GM19351 (cell line): ENCODE data around the gene MFRP.

ENCODE experiments used
- ATAC-seq: cut with Tn5 transposase; IDR thresholded peaks from one replicate; pipeline ENCODE4 v1.9.1; 2021; ENCODE audit warnings: mild to moderate bottlenecking, moderate library complexity; ENCODE audit not compliant: unreplicated experiment

MFRP gene

DNA sequence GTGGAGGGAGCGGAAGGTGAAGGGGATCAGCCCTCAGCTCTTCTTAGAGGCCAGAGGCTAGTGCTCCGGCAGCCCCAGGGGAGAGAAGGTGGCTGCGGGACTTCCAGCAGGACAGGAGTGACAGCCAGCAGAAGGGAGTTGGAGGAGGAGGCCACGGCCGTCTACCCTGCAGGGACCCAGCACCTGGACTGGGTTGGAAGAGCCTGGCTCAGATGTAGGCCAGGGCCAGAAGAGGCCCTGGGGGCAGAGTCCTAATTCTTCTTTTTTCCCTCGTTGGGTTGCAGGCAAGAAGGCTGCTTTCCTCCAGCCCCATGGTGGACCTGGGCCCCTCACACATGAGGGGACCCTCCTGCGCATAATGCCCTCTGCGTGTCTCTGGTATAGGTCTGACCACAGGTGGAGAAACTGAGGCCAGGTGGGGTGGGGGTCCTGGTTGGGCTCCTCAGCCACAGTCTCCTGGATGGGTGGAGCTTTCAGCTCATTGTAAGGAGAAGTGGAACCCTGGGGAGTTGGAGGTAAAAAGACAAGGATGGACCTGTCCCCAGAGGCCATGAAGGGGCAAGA, 27.3 kb downstream of the MFRP start:
- ATAC-seq, result no peak

DNA sequence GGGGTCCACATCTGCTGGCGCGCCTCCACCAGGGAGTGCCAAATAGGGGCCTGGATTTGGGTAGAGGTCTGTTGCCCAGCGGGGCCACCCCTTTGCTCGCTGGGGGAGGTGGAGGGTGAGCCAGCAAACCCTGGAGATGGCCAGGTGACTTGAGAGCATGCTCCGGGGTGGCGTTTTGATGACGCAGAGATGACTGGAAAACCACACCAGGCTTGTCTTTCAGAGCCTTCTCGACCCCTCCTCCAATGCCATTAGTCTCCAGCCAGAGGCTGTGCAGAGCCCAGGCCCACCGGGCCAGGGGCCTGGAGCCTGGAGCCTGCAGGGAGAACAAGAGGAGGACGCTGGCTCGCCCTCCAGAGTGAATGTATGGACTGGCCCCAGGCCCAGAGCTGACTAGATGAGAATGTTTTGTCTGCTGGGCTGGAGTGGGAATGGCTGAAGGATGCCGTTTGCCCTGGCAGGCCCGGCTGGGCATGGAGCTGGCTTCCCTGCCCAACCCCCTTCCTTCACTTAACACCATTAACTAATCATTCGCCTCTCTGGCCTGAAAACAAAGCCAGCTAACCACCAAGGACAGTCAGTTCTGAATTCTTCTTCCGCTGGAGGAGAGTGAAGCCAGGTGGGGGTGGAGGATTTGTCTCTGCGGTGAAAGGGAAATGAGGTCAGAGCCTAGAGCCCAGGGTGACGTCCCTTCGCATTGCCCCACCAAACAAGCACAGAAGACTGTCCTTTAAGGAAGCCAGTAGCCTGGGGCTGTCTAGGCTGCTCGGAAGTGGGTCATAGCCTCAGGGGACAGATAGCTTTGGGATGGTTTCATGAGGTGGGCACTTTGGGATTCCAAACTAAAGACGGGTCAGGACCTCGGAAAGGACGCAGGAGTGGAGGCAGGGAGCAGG, 28.0 kb downstream of the MFRP start:
- ATAC-seq, result no peak

DNA sequence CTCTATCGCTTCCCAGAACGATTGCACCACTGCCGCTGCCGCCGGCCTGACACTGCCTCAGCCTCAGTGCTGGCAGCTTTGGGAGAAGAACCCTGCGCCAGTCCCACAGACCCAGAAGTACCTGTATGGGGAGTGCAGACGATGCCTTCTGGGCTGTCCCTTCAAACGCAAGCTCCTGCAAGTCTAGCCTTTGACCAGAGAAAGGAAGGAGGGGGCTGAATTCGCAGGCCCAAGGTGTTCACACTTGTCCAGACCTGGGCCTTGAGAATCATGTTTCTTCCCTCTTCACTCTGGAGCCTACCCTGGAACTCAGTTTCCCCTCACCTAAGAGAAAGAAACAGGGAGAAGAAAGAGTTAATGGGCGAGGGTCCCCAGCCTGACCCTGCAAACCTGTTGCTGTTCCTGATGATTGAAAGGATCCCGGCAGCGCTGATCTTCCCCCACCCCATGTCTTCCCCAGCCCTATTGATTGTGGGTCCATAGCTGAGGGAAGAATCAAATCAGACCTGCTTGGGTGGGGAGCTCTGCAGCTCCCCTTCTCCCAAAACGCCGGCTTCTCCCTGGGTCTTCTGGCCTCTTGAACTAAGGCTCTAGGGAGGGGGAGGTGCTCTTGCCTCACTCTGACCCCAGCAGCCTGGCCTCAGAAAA, 28.8 kb downstream of the MFRP start:
- no peak for ATAC-seq

DNA sequence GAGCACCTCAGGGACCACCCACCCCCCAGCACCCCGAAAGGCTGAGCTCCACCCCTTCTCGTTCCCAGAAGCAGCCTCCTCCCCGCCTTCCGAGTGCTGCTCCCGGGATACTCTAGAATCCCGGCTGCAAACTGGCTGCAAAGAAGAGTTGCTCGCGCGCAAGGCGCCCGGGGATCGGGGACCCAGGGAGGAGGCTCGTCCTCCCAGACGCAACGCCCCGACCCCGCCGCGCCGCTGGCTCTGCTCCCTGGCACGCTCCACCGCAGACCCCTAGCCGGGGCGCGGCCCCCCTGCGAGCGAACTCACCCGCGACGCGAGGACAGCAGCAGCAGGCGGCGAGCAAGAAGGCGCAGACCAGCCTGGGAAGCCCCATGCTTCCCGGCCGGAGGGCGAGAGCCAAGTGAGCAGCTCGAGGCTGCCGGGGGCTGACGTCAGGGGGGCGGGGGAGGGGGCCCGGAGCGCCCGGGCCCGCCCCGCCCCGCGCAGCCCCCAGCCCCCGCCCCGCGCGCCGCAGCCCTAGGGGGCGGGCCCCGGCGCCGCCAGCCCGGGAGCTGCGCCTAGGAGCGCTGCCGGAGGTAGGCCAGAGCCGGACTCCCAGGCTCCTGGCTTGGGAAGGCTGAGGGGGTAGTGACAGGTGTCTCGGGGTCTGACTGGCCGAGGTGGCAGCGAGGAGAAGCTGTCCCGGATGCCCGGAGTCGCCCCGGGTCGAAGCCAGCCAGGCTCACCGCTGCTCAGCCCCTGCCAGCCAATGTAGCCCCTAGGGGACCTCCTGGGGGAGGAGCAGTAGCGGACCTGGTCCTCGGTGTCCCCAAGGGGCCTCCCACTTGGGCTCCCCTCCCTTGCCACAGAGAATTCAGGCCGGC, 29.5 kb downstream of the MFRP start, which contains the start of gene MCAM:
Gene MCAM, minus strand, starts transcription at position 402 of the 863 bp plus-strand sequence. Its CDS starts 29 bp downstream, at position 373.
- ATAC-seq, result no peak

DNA sequence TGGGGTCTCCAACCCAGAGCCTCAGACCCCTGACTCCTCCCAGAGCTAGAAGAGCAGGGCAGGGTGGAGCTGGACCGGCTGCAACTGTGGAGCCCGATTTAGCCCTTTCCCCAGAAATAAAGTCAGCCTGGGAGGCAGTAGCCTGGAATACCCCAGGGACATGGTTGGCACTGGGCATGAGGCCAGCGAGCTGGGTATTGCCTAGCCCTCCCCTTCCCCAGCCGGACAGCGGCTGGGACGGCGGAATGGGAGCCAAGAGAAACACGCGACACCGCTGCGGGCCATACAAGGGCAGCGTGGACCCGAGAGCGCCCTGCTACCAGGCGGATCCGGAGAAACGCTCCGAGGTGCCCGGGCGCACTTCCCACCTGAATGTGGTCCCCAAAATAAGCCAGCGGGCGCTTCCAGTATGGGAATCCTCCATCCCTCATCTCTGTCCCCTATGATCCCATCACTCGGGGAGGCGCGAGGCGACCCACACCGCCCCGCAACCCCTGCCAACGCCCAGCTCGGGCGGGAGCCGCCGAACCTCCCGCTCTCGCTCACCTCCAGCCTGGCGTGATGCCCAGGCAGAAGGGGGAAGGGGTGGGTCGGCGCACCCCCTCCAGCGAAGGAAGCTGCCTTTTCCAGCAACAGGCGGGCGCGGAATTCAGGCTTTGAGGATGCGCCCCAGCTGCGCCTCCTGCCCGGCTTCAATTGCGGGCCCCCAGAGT, 30.3 kb downstream of the MFRP start:
- ATAC-seq, result no peak

DNA sequence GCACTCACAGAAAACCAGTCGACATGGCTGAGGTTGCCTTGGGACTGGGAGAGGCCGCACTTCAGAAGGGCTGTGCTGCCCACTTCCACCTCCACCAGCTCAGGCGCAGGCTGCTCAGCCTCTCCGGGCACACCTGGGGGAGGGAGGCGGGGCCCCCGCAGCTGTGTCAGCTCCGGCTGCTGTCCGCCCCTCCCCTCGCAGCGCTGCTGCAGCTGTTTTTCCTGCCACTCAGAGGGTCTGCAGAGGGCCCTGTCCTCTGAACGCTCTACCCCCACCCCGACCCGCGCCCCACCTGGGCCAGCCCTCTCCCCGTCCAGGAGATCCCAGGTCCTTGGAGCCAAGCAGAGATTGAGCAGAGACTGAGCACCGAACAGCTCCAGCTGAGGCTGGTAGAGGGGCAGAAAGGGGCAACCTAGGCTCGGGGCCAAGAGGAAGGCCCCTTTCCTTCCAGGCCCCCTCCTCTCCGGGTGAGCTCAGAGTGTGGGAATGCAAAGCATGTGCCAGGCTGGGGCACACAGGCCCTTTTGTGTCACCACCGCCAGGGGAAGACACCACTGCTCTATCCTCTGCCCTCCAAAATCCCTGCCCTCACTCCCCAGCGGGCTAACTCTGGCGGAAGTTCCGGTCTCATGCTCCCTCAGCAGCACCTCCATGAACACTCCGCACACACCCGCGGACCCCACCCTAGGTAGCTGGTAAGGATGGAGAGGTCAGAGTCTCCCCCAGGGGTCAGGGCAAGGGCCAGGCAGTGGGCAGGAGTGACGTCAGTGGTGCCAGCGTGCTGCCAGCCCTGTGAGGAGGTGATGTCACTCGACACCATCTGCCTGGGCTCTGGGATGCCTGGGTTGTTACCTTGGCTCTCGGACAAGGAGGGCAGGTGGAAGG, 31.1 kb downstream of the MFRP start:
- ATAC-seq, result no peak

DNA sequence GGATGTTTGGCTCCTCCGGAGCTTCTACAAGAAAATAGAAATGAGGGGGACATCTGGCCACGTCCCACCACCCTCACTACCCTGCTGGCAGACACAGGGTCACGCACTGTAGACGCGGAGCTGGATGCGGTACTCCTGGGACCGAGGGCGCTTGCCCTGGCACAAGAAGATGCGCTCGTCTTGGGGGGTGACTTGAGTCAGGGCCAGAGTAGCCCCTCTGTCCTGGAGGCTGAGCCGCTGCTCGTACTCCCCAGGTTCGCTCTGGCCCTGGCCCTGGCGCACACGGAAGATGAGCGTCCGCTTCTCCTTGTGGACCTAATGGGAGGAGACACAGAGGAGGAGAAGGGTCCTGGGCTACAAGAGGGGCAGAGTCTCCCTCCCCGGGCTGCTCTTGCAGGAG, 31.8 kb downstream of the MFRP start:
- ATAC-seq, result no peak

DNA sequence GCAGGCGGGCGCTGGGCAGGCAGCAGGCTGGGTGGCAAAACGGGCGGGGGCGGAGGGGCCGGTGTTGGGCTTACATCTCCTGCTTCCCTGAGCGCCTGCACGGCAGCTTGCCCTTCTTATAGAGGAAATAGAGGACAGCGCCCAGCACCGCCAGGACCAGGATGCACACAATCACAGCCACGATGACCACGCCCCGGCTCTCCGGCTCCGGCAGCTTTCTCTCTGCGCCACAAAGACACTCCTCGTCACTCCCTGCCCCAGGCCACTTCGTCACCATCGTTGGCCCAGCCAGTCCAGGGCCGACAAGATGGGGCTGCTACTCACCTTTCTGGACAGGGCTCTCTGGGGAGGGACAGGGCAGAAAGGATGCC, 35.8 kb downstream of the MFRP start:
- ATAC-seq, result no peak

DNA sequence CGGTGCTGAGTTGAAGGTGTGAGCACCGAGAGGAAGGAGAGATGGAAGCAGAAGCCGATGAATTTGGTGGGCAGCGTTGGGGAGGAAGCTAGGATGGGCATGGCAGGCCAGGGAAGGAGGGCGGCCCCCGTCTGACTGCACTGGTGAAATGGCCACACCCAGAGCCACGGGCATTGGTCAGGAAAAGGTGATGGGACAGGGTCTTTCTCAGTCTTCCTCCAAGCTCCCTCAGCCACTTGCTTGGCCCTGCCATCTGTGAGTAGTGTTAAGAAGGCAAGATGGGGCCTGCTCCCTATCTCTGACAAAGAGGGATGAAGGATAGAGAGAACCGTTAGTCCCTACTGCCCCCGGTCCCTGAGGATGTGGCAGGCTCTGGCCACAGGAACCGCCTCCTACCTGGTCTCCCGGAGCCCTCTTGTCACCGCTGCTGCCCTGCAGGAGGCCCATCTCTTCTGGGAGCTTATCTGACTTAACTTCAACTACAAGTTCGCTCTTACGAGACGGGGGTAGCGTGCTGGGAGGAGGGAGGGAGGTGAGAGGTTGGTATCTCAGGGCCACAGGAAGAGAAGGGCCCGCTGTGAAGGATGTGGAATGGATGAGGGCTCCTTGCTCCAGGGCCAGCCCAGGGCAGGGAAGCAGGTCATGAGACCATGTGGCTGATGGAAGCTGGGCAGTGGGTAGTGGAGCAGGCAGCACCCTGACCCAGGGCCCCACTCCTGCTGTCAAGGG, 36.4 kb downstream of the MFRP start:
- no peak for ATAC-seq

DNA sequence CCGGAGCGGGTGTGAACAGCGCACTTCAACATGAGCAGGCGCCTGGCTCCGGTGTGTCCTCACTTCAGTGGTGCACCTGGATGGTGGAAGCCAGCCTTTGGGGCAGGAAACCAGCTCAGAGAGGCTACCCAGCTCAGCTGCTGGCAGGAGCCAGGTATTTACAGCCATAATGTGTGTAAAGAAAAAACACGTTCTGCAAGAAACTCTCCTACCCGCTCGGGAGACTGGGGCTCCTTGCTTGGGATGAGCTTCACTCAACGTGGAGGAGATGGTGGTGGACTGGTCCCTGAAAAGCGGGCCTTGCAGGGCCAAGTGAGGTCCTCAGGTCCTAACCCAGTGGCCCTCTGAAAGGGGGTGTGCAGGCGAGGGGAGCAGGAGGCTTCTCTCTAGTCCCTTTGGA, 37.1 kb downstream of the MFRP start:
- ATAC-seq, result no peak

DNA sequence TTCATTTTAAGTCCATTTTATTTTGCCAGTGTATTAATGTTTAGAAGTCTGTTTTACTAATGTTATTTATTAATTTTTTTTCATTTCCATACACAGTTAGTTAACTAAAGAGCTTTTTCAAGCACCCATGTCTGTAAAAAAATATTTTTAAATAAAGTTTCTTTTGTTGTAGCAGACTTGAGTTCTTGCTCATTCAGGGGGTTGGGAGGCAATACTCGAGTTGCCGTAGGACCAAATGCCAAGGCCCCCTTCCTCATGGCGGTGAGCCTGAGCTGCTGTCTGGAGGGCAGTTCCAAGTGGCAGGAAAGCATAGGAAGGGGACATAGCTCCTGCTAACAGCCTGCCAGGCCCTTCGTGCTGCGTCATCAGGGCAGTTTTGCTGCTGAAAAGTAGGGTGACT, 38.5 kb downstream of the MFRP start:
- ATAC-seq, result no peak

DNA sequence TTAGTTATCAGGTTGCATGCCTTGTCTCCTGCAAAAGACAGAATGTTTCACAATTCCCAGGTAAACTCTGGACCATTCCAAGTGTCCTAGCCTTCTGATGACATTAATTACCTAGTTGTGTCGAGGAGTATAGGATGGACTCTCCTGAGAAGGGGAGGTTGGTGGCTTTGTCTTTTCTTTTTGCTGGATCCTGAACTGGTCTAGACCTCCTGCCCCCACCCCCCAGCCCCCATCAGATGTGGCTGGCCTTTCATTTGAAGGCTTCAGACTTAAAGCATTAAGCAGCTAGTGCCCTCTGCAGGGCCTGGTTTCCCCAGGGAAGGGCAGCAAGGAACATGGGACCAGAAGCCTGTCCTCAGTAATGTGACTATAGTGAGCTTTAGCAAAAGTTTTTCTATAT, 39.3 kb downstream of the MFRP start:
- ATAC-seq, result no peak

DNA sequence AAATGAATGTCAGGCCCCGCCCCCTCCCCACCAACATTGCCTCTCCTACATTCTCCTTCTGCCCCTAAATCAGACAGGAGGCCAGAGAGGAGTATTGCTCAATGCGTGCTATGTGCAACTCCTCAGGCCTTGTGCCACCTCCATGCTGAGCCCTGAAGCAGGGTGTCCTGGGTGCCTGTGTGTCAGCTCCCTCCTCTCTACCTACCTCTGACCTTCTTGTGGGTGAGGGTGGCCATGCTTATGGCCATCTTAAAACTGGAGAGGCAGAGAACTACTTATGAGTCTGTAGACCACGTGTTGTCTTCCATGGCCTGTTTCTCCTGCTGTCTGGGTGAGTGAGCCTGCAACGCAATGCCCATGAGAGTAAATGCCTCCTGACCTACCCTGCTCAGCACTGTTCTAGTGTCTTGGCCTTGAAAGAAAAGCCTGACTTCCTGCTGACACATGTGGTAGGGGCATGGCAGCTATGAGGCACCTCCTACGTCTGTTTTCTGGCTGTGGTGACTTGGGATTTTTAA, 40.1 kb downstream of the MFRP start:
- no peak for ATAC-seq

DNA sequence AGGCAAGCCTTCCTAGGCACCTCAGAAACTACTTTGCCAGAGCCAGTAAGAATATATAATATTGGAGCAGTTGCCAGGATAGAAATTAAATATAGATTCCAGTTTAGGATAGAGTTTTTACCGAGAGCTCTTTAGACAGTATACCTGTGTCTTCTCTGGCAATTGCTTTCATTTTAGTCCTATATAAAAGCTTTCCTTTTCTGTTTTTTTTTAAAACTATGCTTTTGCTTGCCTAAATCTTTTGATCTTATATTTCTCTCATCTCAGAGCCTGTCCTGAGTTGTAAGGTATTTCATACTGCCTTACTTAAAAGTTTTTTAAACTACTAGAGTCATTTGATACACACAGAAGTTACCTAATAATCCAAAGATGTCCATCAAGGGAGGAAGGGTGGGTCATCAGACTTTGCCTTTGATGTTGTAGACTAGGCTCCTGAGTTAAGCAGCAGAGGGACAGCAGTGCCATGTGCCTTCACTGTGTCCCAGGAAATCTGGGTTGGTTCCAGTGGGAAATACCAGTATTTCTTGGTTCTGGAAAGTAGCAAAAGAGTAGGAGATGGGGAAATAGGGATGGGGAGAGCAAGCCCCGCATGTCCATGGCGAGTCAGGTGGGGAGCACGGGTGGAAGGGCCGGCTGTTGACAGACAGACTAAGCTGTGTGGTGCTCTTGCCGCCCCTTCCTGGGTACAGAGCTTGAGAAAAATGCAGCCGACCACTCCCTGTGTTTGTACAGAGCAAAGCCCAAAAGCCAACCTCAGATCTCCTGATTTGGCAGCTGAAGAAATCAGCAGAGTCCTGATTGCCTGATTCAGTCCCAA, 40.7 kb downstream of the MFRP start:
- no peak for ATAC-seq

DNA sequence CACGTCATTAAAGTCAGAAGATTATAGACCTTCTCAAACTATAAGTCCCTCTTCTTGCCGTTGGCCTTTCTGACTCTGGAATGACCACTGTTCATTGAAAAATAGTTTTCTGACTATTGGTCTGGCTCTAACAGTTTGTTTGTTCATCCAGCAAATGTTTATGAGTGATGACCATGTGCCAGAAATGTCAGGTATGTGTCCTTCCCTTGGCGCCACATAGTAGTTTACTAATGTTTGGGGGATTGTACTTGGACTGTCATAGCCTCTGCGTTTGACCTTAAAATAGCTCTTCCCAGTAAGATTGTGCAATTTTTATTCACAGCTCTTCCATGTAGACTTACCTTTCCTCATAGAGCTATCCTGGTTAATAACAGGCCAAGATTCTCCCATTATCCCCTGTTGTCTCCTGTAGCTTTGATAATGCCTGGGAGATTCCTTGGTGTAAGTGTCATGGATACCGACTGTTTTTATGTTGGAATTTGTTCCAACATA, 43.2 kb downstream of the MFRP start:
- no peak for ATAC-seq

DNA sequence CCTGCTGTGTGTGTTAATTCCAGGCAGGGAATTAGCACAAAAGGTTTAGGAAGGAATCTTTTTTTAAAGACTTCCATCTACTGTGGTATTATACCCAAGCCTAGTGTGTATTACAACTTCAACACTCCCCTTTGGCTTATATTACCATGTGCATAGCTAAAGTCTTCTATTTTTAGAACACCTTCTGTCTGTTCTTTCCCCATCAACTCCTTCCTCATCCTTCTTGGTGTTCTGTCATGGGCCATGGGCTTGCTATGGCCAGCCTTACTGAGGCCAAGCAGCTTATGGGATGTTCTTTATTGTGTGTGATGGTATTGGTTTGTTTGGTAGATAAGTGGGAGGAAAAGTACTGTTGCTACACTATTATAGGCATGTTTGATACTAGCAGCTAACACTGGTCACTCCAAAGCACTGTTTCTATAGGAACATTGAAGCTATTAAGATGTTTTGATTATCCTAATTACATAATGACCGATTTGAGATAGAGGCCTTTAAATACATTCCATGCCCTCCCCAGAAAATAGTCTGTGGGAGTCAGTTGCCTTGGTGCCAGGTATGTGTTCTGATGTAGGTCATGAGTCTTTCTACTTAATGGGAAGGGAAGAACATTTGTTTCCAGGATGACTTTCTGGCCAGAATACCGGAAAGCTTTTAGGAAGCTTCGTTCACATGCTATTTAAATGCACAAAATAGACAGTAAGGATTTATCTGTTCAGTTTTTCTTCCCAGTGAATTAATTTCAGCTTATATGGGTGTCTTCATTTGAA, 46.1 kb downstream of the MFRP start:
- ATAC-seq, result no peak

DNA sequence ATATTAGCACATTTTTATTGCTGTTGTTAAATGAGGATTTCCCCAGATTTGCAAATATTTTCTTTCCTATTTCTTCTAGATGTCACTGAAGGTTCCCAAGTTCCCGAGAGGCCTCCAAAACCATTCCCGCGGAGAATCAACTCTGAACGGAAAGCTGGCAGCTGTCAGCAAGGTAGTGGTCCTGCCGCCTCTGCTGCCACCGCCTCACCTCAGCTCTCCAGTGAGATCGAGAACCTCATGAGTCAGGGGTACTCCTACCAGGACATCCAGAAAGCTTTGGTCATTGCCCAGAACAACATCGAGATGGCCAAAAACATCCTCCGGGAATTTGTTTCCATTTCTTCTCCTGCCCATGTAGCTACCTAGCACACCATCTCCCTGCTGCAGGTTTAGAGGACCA, 47.1 kb downstream of the MFRP start:
- no peak for ATAC-seq
